ENCODE data around the gene IL1R2. TPM values are rescaled to one million over a fixed set of nuclear protein-coding genes. Genes with fewer than 3 reads are reported as not detected.
A peak's percentile ranks its signal among the peaks of the same experiment; 100 is the strongest.

IL1R2 gene
- total and polyA plus RNA-seq, 2 of the 13 experiments (the other 11 are each of a cell fraction or from before 2014, with no cell fraction given): 3.6 to 7.3 TPM

- TF ChIP-seq ZBTB14 (CRISPR knock-in tag; IDR thresholded peaks at IDR 0.05) (no peak), NFE2 (CRISPR knock-in tag; IDR thresholded peaks at IDR 0.05) (no peak), REST (IDR thresholded peaks at IDR 0.05; ENCODE audit: borderline replicate concordance in 1 of 2, low read depth in 1 of 2, low read length in 2 of 2) (peak in 1 of 2 experiments; percentile 35; a peak in 1 of 4 replicates), U2AF2 (IDR thresholded peaks at IDR 0.05; ENCODE audit: low read depth, low read length) (no peak), YEATS2 (CRISPR knock-in tag; IDR thresholded peaks at IDR 0.05; ENCODE audit: borderline replicate concordance) (peak; percentile 51; the same call in 1 of the 2 replicates), CHCHD3 (CRISPR knock-in tag; IDR thresholded peaks at IDR 0.05) (no peak), RERE (CRISPR knock-in tag; IDR thresholded peaks at IDR 0.05; ENCODE audit: low read depth) (peak; percentile 28; the same call in 1 of the 2 replicates), NKX3-1 (CRISPR knock-in tag; IDR thresholded peaks at IDR 0.05) (no peak), HMG20B (CRISPR knock-in tag; conservative IDR thresholded peaks at IDR 0.05) (peak; percentile 62; the same call in 1 of the 2 replicates), SMAD9 (CRISPR knock-in tag; IDR thresholded peaks at IDR 0.05) (no peak), MED1 (CRISPR knock-in tag; IDR thresholded peaks at IDR 0.05) (peak; percentile 52; the same call in 1 of the 2 replicates), FOSL2 (CRISPR knock-in tag; IDR thresholded peaks at IDR 0.05) (peak; percentile 70), GMEB1 (CRISPR knock-in tag; IDR thresholded peaks at IDR 0.05; ENCODE audit: borderline replicate concordance) (no peak), ZC3H13 (CRISPR knock-in tag; IDR thresholded peaks at IDR 0.05) (no peak), ATF3 (CRISPR knock-in tag; IDR thresholded peaks at IDR 0.05) (peak; percentile 90), CAMTA2 (CRISPR knock-in tag; IDR thresholded peaks at IDR 0.05; ENCODE audit: borderline replicate concordance) (no peak)
Observed at GRCh38 chr2:101961338-101962191, 30.2 kb upstream of the IL1R2 start (continued).
